ENCODE measurements around the gene TMEM167B. TPM values are rescaled to one million over a fixed set of nuclear protein-coding genes. Genes with fewer than 3 reads are reported as not detected.
A peak's percentile ranks its signal among the peaks of the same experiment; 100 is the strongest.

TMEM167B gene
- total and polyA plus RNA-seq, 2 of the 8 experiments (the other 6 are each of a cell fraction or from before 2014, with no cell fraction given) = 3.6 to 14.8 TPM

DNA sequence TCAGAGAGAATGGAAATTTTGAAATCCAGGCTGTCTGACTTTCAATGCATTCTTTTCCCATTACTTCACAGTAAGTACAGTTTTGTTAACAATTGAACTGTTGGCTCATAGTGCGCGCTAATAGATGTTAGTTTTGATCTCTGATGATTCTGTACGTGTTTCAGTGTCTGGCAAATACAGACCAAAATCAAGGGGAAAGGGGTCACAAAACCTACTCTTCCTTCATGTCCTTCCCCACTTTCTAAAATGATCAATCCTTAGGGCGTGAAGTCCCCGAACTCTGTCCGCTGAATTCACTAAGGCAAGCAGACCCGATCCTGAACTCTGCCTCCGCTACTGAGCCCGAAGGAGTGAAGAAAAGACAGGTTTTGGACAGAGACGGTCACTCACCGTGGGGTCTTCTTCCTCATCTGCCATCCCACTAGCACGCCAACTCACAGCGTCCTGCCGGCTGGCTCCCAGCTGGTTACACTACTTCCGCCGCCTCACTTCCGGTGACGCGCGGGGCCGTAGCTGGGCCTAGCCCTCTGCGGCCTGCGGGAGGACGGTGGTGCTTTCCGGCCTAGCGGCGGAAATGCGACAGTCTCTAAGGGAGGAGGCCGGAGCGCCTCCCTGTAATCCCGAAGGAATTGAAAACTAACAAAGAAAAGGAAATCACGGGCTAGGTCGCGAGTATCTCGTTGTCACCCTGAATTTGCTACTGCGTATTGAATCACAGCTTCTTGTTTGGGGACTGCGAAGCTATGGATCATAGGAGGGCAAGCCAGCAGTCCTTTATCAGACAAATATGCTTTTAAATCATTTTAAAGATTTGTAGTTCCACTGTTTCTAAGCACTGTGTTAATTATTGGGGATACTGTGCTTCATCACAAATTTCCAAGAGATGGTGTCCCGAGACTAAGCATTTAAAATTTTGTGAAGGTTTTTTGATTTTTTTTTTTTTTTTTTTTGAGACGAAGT, 14.8 kb upstream of the TMEM167B start, which contains the start of gene TAF13 (continued):
- TF ChIP-seq, protein P1, sequence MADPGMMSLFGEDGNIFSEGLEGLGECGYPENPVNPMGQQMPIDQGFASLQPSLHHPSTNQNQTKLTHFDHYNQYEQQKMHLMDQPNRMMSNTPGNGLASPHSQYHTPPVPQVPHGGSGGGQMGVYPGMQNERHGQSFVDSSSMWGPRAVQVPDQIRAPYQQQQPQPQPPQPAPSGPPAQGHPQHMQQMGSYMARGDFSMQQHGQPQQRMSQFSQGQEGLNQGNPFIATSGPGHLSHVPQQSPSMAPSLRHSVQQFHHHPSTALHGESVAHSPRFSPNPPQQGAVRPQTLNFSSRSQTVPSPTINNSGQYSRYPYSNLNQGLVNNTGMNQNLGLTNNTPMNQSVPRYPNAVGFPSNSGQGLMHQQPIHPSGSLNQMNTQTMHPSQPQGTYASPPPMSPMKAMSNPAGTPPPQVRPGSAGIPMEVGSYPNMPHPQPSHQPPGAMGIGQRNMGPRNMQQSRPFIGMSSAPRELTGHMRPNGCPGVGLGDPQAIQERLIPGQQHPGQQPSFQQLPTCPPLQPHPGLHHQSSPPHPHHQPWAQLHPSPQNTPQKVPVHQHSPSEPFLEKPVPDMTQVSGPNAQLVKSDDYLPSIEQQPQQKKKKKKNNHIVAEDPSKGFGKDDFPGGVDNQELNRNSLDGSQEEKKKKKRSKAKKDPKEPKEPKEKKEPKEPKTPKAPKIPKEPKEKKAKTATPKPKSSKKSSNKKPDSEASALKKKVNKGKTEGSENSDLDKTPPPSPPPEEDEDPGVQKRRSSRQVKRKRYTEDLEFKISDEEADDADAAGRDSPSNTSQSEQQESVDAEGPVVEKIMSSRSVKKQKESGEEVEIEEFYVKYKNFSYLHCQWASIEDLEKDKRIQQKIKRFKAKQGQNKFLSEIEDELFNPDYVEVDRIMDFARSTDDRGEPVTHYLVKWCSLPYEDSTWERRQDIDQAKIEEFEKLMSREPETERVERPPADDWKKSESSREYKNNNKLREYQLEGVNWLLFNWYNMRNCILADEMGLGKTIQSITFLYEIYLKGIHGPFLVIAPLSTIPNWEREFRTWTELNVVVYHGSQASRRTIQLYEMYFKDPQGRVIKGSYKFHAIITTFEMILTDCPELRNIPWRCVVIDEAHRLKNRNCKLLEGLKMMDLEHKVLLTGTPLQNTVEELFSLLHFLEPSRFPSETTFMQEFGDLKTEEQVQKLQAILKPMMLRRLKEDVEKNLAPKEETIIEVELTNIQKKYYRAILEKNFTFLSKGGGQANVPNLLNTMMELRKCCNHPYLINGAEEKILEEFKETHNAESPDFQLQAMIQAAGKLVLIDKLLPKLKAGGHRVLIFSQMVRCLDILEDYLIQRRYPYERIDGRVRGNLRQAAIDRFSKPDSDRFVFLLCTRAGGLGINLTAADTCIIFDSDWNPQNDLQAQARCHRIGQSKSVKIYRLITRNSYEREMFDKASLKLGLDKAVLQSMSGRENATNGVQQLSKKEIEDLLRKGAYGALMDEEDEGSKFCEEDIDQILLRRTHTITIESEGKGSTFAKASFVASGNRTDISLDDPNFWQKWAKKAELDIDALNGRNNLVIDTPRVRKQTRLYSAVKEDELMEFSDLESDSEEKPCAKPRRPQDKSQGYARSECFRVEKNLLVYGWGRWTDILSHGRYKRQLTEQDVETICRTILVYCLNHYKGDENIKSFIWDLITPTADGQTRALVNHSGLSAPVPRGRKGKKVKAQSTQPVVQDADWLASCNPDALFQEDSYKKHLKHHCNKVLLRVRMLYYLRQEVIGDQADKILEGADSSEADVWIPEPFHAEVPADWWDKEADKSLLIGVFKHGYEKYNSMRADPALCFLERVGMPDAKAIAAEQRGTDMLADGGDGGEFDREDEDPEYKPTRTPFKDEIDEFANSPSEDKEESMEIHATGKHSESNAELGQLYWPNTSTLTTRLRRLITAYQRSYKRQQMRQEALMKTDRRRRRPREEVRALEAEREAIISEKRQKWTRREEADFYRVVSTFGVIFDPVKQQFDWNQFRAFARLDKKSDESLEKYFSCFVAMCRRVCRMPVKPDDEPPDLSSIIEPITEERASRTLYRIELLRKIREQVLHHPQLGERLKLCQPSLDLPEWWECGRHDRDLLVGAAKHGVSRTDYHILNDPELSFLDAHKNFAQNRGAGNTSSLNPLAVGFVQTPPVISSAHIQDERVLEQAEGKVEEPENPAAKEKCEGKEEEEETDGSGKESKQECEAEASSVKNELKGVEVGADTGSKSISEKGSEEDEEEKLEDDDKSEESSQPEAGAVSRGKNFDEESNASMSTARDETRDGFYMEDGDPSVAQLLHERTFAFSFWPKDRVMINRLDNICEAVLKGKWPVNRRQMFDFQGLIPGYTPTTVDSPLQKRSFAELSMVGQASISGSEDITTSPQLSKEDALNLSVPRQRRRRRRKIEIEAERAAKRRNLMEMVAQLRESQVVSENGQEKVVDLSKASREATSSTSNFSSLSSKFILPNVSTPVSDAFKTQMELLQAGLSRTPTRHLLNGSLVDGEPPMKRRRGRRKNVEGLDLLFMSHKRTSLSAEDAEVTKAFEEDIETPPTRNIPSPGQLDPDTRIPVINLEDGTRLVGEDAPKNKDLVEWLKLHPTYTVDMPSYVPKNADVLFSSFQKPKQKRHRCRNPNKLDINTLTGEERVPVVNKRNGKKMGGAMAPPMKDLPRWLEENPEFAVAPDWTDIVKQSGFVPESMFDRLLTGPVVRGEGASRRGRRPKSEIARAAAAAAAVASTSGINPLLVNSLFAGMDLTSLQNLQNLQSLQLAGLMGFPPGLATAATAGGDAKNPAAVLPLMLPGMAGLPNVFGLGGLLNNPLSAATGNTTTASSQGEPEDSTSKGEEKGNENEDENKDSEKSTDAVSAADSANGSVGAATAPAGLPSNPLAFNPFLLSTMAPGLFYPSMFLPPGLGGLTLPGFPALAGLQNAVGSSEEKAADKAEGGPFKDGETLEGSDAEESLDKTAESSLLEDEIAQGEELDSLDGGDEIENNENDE (IDR thresholded peaks at IDR 0.05; ENCODE audit: insufficient replicate concordance, low read length) = no peak
- TF ChIP-seq CEBPB (IDR thresholded peaks at IDR 0.05; ENCODE audit: low read depth, low read length) (no peak; the same call in 1 of the 2 replicates), SAP30 (IDR thresholded peaks at IDR 0.05; ENCODE audit: insufficient read depth, insufficient replicate concordance, low read length) (peak; percentile 98), KDM4A (IDR thresholded peaks at IDR 0.05; ENCODE audit: low read depth, low read length, severe bottlenecking) (peak; percentile 71), POU5F1 (IDR thresholded peaks at IDR 0.05; ENCODE audit: low read depth, low read length) (no peak), CBX5 (IDR thresholded peaks at IDR 0.05; ENCODE audit: low read depth, low read length) (no peak), BACH1 (IDR thresholded peaks at IDR 0.05; ENCODE audit: low read length) (no peak), BCL11A (IDR thresholded peaks at IDR 0.05; ENCODE audit: low read depth in 2 of 2, low read length in 2 of 2) (no peak), RBBP5 (IDR thresholded peaks at IDR 0.05; ENCODE audit: borderline replicate concordance, low read depth, low read length) (0 out of 2 replicates have a peak, but pooled peaks have one; percentile 41)

All from H1 (cell line).